ENCODE measurements around the gene ARHGEF19.

The ARHGEF19 gene

GRCh38 chr1:16149702-16150488 is 62.6 kb downstream of the ARHGEF19 start:
- DNase-seq (ENCODE audit: low read depth in 2 of 2): no peak

DNA sequence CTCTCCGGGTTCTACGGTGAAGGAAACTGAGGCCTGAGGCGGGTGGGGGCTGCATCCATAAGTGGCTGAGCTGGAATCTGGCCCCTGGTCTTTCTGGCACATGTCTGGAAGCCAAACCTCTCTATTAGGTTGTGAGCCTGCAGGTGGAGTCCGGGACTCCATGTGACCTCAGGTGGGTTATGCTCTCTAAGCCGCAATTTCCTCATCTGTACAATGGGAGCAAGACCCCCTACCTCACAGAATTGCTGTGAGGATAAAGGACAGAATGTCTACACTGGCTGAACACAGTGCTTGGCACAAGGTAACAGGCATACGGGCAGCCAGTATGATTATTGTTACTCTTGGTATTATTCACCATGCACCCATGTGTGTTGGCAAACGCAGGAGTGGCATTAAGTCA is 63.3 kb downstream of the ARHGEF19 start:
- DNase-seq (ENCODE audit: low read depth in 2 of 2): no peak

DNA sequence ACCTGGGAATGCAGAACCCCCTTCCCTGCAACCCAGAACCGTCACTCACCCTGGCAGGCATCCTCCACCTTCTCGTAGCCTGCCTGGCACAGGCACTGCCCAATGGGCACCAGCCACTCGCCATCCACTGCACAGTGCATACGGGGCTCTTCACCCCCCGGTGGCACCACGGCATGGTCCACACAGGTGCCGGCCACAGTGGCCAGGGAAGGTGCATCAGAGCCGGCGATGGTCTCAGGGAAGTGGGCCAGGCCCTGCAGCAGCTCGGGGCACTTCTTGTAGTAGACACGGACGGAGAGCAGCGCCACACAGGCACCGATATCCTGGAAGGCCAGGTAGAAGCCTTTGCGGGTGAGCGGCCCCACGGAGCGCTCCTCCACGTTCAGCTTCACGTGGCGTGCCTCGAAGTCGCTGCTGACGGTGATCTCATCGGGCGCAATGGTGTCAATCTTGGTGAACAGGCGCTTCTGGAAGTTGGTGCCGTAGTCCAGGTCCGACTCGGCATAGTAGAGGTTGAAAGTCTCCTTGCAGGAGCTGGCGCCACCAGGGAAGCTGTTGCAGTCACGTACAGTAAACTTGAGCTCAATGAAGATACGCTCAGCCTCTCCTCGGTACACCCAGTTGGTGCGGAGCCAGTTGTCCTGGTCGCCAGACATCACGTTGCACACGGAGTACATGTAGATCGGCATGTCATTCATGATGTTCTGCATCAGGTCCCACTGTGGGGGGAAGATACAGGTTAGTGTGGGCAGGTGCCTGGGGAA is 63.9 kb downstream of the ARHGEF19 start:
- DNase-seq (ENCODE audit: low read depth in 2 of 2): no peak
